DND-41 (cell line): ENCODE measurements around the gene TRPM3.

Source experiments
- ATAC-seq: fragments of 200-7000 bp; cut with Tn5 transposase; 3 replicates; pipeline ENCODE4 v1.9.1; 2021; ENCODE audit warnings: low read depth; ENCODE audit not compliant: insufficient read depth
- DNase-seq: peaks from one replicate; pipeline ENCODE4 v3.0.0-alpha.2; 2020
- H2AFZ ChIP-seq: 2 replicates; pipeline ENCODE4 v1.6.0; 2012; ENCODE audit warnings: low read depth, low read length
- H3K27ac ChIP-seq: 2 replicates; pipeline ENCODE4 v1.5.1; 2012; ENCODE audit warnings: low read length, inconsistent platforms
- H3K27me3 ChIP-seq: fragments of 200-600 bp; sonication (generic); 2 replicates; pipeline ENCODE4 v1.6.0; 2012; ENCODE audit warnings: low read length, mild to moderate bottlenecking, inconsistent platforms; ENCODE audit not compliant: insufficient read depth, poor library complexity
- H3K36me3 ChIP-seq: 2 replicates; pipeline ENCODE4 v1.5.1; 2012; ENCODE audit warnings: low read length, inconsistent platforms; ENCODE audit not compliant: insufficient read depth
- H3K4me1 ChIP-seq: 2 replicates; pipeline ENCODE4 v1.5.1; 2012; ENCODE audit warnings: mild to moderate bottlenecking, low read length; ENCODE audit not compliant: insufficient read depth
- H3K4me2 ChIP-seq: 2 replicates; pipeline ENCODE4 v1.6.0; 2012; ENCODE audit warnings: mild to moderate bottlenecking, moderate library complexity, low read length, inconsistent platforms; ENCODE audit not compliant: insufficient read depth
- H3K4me3 ChIP-seq, 2 experiments: fragments of 200-600 bp in 1 of 2; shearing (Covaris generic) in 1 of 2; 2 replicates each; pipeline ENCODE4 v1.5.1; 2012 to 2016; ENCODE audit warnings: inconsistent platforms in 2 of 2, low read length in 2 of 2, mild to moderate bottlenecking in 2 of 2, low read depth in 1 of 2, moderate library complexity in 1 of 2
- H3K79me2 ChIP-seq: 2 replicates; pipeline ENCODE4 v1.6.0; 2012; ENCODE audit warnings: low read length, inconsistent platforms; ENCODE audit not compliant: insufficient read depth
- H3K9ac ChIP-seq: 2 replicates; pipeline ENCODE4 v1.6.0; 2012; ENCODE audit warnings: low read depth, mild to moderate bottlenecking, inconsistent platforms, low read length, moderate library complexity
- H3K9me3 ChIP-seq: 2 replicates; pipeline ENCODE4 v1.5.1; 2012; ENCODE audit warnings: low read length, moderate library complexity, mild to moderate bottlenecking, inconsistent platforms; ENCODE audit not compliant: insufficient read depth, severe bottlenecking
- H4K20me1 ChIP-seq: 2 replicates; pipeline ENCODE4 v1.6.0; 2012; ENCODE audit warnings: low read length; ENCODE audit not compliant: insufficient read depth
- CTCF ChIP-seq: IDR thresholded peaks from 2 replicates; pipeline ENCODE4 v1.5.1; 2012; ENCODE audit warnings: borderline replicate concordance, low read length, moderate library complexity, mild to moderate bottlenecking; ENCODE audit not compliant: poor library complexity, severe bottlenecking; ENCODE audit errors: extremely low read depth
- EZH2 ChIP-seq: IDR thresholded peaks from 3 replicates; pipeline ENCODE4 v1.6.1; 2012; ENCODE audit warnings: borderline replicate concordance, low read depth, mild to moderate bottlenecking, moderate library complexity, low read length, inconsistent platforms; ENCODE audit not compliant: severe bottlenecking

The TRPM3 gene

DNA sequence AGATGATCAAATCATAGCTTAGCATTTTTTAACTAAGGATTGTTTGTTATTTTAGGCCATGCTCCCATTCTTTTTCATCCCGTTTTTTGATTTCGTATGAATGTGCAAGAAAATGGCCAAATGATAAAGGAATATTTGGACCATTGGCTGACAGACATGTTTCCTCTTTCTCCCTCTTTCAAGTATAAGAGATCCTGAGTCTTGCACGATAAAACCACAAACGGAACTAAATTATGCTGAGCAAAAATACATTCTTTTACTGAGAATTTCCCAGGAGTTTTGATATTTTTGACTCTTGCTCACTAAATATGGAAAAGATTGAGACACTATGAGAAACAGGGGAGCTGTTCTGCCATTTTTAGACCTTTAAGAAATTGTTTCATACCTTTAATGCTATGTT lies 616.6 kb downstream of the TRPM3 start:
- Histone ChIP-seq H3K36me3 (no peaks in the 10 kb centered on the region), H3K4me3 (no peak overlapping the region), H2AFZ (no peak overlapping the region), H3K4me1 (no peaks in the 10 kb centered on the region), H3K27ac (no peak overlapping the region), H3K9ac (no peak overlapping the region), H4K20me1 (no peaks in the 10 kb centered on the region), H3K9me3 (no peaks in the 10 kb centered on the region), H3K4me2 (no peak overlapping the region), H3K27me3 (no peaks in the 10 kb centered on the region), H3K79me2 (no peaks in the 10 kb centered on the region)
- TF ChIP-seq CTCF (no peak), EZH2 (no peak)
- no peak for ATAC-seq
- DNase-seq, result no peak

DNA sequence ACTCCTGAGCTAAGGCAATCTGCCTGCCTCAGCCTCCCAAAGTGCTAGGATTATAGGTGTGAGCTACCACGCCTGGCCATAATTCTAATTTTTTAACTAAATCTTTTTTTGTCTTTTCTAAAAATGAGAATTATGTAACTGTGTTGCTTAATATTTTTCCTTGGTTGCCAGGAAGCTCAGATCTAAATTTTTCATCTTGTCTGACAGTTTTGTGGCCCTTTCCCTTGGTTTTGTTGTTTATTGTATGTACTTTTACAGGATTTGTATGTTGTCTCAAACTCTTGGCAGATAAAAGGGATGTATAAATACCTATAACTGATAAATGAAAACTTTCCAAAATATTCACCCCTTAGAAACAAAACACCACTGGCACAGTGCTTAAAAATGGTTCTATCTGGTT lies 618.7 kb downstream of the TRPM3 start:
- H4K20me1 ChIP-seq, result no peaks in the 10 kb centered on the region
- ATAC-seq, result no peak

DNA sequence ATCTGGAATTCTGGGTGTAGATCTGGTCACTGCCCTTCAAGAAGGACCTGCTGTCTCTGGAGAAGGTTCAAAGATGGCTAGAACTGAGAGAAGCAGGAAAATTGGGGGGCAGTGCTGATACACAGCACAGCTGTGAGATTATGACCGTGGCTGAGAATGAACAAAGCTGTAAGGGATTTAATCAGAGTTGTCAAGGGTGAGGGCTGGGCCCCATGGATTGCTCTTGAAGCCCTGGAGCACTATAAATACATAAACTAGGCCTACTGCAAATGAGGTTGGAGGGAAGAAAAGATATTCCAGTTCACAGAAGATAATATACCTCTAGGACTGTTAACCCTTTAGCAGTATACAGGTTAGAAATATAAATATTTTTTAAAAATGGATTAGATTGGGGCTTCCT lies 620.6 kb downstream of the TRPM3 start:
- Histone ChIP-seq H3K79me2 (no peaks in the 10 kb centered on the region), H4K20me1 (no peaks in the 10 kb centered on the region), H3K27me3 (no peaks in the 10 kb centered on the region), H3K36me3 (no peaks in the 10 kb centered on the region), H3K9me3 (no peaks in the 10 kb centered on the region), H3K27ac (no peak overlapping the region), H3K4me2 (no peak overlapping the region), H3K4me3 (no peak overlapping the region), H3K4me1 (no peaks in the 10 kb centered on the region), H2AFZ (no peak overlapping the region), H3K9ac (no peak overlapping the region)
- DNase-seq (no peak), ATAC-seq (no peak)
- TF ChIP-seq EZH2 (no peak), CTCF (no peak)

More for the DNA sequence above, 618.7 kb downstream of the TRPM3 start:
- no peak overlapping the region for H3K27ac ChIP-seq
- H2AFZ ChIP-seq, result no peak overlapping the region
- no peak for DNase-seq
- H3K4me1 ChIP-seq, result no peaks in the 10 kb centered on the region
- no peak overlapping the region for H3K9ac ChIP-seq
- H3K79me2 ChIP-seq, result no peaks in the 10 kb centered on the region
- no peaks in the 10 kb centered on the region for H3K27me3 ChIP-seq
- H3K9me3 ChIP-seq, result no peaks in the 10 kb centered on the region
- no peak overlapping the region for H3K4me2 ChIP-seq
- no peaks in the 10 kb centered on the region for H3K36me3 ChIP-seq
- no peak for TF ChIP-seq CTCF
- TF ChIP-seq EZH2, result no peak
- H3K4me3 ChIP-seq, result no peak overlapping the region

DNA sequence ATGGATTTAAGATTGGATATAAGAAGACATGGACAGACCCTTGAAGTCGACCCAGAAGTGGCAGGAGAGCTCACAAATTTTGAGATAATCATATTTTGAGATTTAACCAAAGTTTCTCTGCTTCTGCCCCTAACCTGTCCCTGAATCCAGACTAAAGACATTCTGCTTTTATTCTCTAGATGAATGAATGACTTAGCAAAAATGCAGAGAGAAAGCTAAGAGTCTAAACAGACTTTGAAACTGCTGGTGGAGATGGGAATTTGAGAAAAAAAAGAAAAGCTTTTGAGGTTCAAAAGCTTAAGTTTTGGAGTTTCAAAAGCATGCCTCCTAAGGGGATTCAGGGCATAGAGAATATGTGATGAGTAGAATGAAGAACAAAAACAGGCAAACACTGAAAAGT lies 621.8 kb downstream of the TRPM3 start:
- no peak overlapping the region for H3K27ac ChIP-seq
- ATAC-seq, result no peak
- TF ChIP-seq CTCF (no peak), EZH2 (no peak)
- no peaks in the 10 kb centered on the region for H3K79me2 ChIP-seq
- no peaks in the 10 kb centered on the region for H3K9me3 ChIP-seq
- H3K27me3 ChIP-seq, result no peaks in the 10 kb centered on the region
- H3K9ac ChIP-seq, result no peak overlapping the region
- no peaks in the 10 kb centered on the region for H3K36me3 ChIP-seq
- H3K4me2 ChIP-seq, result no peak overlapping the region
- no peaks in the 10 kb centered on the region for H4K20me1 ChIP-seq
- H3K4me3 ChIP-seq, result no peak overlapping the region
- no peak overlapping the region for H2AFZ ChIP-seq
- no peak for DNase-seq
- H3K4me1 ChIP-seq, result no peaks in the 10 kb centered on the region
